Adrenal gland (tissue), 5 donors: Measurements from ENCODE around the gene G6PC2.

Experiments
- CTCF ChIP-seq, 6 experiments: fragments of 450-650 bp in 4 of 6; fragments of 200-600 bp in 2 of 6; sonication (generic) in 1 of 6; IDR thresholded peaks; 1 replicate in 5 of 6; 2 replicates in 1 of 6; pipeline versions ENCODE4 v1.5.1 to v1.8.0; 2016 to 2021; ENCODE audit warnings: antibody characterized with exemption in 6 of 6, mild to moderate bottlenecking in 2 of 6, moderate library complexity in 1 of 6
- POLR2A ChIP-seq, 2 donors: fragments of 450-650 bp; IDR thresholded peaks; one replicate each; pipeline ENCODE4 v1.6.1; 2017; ENCODE audit warnings: antibody characterized with exemption in 2 of 2, mild to moderate bottlenecking in 2 of 2, moderate library complexity in 1 of 2
- donor health status: DM: no; HTN: no; CAD: no.

- TF ChIP-seq POLR2A (IDR thresholded peaks at IDR 0.05) (no peak), CTCF (IDR thresholded peaks at IDR 0.05) (no peak)
These were observed 2.8 kb downstream of the G6PC2 start for GRCh38 chr2:168903888-168904287.
